Skeletal muscle tissue (tissue), 4 donors: Measurements from ENCODE around the gene HOXB9. TPM values are rescaled to one million over a fixed set of nuclear protein-coding genes. Genes with fewer than 3 reads are reported as not detected.

Source experiments
- H3K27ac ChIP-seq: one replicate; pipeline ENCODE4 v1.7.0; 2013; ENCODE audit warnings: mild to moderate bottlenecking, low read depth, low read length, inconsistent platforms
- H3K27me3 ChIP-seq, 3 donors: one replicate each; pipeline ENCODE4 v1.7.0; 2013; ENCODE audit warnings: low read length in 3 of 3; ENCODE audit not compliant: control insufficient read depth in 3 of 3, insufficient read depth in 3 of 3
- H3K36me3 ChIP-seq, 3 donors: one replicate each; pipeline ENCODE4 v1.7.0; 2013; ENCODE audit warnings: low read length in 3 of 3; ENCODE audit not compliant: control insufficient read depth in 3 of 3, insufficient read depth in 3 of 3
- H3K4me1 ChIP-seq, 3 donors: one replicate each; pipeline ENCODE4 v1.7.0; 2013; ENCODE audit warnings: low read length in 3 of 3, mild to moderate bottlenecking in 3 of 3; ENCODE audit not compliant: control insufficient read depth in 3 of 3, insufficient read depth in 3 of 3
- H3K4me3 ChIP-seq, 3 donors: one replicate each; pipeline ENCODE4 v1.7.0; 2013; ENCODE audit warnings: low read length in 3 of 3
- H3K9ac ChIP-seq, 3 donors: one replicate each; pipeline ENCODE4 v1.7.0; 2013; ENCODE audit warnings: low read length in 3 of 3, mild to moderate bottlenecking in 3 of 3, moderate library complexity in 2 of 3, low read depth in 1 of 3
- H3K9me3 ChIP-seq, 3 donors: one replicate each; pipeline ENCODE4 v1.7.0; 2013; ENCODE audit warnings: low read length in 3 of 3; ENCODE audit not compliant: control insufficient read depth in 3 of 3
- total RNA-seq: library from RNA; depleted of rRNA; stranded (reverse); fragments of >200 nt; gene quantifications from one replicate; pipeline ENCODE4 v1.2.3, GENCODE V29; 2014
- donor health status: Osteomylitis.

The HOXB9 gene
- total RNA-seq = not detected

DNA sequence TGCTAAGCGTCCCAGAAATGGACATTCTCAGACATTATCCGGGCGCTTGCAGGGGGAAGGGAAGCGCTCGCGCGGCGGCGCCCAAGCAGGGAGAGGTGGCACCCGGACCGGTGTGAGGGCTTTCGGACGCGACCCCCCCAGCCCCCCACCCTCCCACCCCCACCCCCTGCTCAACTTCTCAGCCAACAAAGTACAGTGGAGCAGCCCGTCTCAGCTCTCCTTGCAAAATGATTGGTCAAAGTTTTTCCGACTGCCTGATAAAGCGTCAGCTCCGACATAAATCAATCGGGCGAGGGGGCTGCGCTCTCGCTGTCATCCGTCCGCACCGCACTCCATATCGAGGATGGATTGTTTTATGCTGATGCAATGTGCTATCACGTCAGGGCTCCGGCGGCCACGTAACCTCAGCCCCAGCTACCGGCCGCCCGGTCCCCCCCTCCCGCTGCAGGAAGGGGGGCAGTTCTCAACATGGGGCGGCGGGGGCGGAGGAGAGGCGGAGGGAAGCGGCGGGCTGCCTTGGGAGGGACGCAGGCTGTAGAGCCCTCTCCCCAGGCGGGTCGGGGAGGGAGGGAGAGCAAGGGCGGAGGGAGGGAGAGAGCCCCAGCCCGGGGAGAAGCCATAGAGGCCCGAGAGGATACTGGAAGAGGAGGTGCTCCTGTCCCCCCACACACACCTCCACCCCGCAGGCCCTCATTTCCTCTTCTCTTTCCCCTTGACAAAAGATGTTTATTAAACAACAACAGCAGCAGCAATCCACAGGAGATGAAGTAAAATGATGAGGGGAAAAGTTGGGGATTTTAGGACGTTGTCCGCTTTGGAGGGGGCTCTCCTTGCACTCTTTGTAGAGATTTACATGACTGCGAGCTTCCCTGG, at the start of gene HOXB9:
HOXB9 (minus strand) TSS at position 114 of the 873 bp plus-strand sequence; CDS start at position 25, 89 bp downstream.
- Histone ChIP-seq H3K4me3 (peak within 1 kb of the TSS; percentile 43 to 57 (median 49)), H3K27ac (no peak within 1 kb of the TSS), H3K9me3 (no peaks in the 10 kb centered on the region), H3K36me3 (no peaks in the 10 kb centered on the region), H3K9ac (peak within 1 kb of the TSS in 2 of 3 donors; percentile 40 to 42), H3K27me3 (peaks cover 96 to 99% (median 97%) of the 10 kb centered on the region in 3 donors), H3K4me1 (peaks cover 12 to 15% (median 13%) of the 10 kb centered on the region in 3 donors)

DNA sequence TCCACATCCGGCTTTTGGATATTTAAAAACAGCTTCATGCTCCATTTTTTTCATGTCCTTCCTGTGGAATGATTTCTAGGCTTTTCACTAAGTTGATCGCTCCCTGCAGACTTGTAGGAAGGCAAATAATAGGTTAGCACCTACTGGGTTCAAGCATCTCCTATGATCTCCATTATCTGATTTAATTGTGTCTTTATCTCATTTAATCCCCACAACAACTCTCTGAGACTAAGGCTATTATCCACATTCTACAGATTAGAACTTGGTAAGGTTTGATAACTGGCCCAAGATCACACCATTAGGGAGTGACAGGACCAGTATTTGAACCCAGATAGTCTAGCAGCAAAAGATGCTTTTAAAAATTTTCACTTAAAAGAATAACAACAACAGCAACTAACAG, 46.2 kb upstream of the HOXB9 start:
- Histone ChIP-seq H3K4me1 (peaks cover 0 to 3% (median 0%) of the 10 kb centered on the region in 3 donors), H3K4me3 (no peak overlapping the region), H3K27ac (no peak overlapping the region), H3K9me3 (no peaks in the 10 kb centered on the region), H3K9ac (no peak overlapping the region), H3K27me3 (peaks cover 7 to 21% (median 20%) of the 10 kb centered on the region in 3 donors), H3K36me3 (no peaks in the 10 kb centered on the region)

DNA sequence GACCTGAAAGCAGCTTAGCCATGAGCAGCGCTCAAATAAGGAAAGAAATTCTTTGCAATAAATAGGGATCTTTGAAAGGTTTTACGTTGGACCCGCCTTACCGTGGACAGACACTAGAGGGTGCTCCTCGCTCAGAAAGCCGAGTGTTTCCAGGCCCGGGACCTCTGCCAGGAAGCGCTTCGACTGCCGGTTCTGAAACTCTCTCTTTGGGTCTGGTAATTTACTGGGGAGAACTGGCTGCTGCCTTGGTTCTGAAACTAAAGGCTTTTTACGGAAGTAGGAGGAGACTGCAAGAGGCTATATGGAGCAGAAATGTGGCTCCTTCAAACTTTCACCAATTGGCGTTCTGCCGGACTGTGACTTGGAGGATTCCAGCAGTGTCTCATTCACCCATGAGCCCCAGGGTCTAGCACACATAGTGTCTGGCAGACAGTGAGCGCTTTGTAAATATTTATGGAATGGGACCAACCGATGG, 45.6 kb upstream of the HOXB9 start:
- Histone ChIP-seq H3K4me1 (peaks cover 0 to 3% (median 0%) of the 10 kb centered on the region in 3 donors), H3K27me3 (peaks cover 4 to 25% (median 20%) of the 10 kb centered on the region in 3 donors), H3K9ac (peak overlapping the region; percentile 1 to 51 (median 39)), H3K27ac (no peak overlapping the region), H3K36me3 (no peaks in the 10 kb centered on the region), H3K4me3 (peak overlapping the region; percentile 41 to 78 (median 49)), H3K9me3 (no peaks in the 10 kb centered on the region)

DNA sequence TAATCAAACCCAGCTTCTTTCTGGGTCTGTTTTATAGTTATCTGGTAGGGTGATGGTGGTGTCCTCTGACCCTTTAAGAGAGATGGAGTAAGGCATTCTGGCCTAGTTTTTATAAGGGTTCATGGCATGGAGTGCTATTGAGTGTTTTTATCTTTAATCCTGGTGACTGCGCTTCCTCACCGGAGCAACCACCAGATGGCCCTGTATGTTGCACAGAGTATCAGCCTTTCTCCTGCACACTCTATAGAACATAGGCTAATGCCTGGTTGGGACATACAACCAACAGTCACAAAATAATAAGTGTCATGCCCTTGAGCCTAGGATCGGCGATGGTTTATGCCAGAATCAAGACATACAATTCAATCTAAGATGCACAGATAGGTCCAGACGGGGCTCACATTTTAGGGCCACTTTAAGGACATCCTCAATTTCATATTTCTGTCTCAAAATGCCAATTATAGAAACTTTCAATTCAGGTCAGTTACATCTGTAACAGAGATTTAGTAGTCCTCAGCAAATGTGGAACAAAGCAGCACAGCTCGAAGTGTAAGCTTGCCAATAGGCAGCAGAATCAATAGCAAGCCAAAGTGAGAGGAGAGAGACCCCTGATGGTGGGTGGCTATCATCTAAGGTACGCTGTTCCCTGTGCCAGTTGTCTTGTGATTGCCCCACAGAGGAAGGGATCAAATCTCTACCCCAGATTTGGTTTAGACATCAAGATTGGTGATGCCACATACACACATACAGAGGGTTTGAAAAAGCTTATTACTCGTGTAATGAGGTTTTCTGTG, 37.2 kb upstream of the HOXB9 start:
- H3K9ac ChIP-seq = no peak overlapping the region

DNA sequence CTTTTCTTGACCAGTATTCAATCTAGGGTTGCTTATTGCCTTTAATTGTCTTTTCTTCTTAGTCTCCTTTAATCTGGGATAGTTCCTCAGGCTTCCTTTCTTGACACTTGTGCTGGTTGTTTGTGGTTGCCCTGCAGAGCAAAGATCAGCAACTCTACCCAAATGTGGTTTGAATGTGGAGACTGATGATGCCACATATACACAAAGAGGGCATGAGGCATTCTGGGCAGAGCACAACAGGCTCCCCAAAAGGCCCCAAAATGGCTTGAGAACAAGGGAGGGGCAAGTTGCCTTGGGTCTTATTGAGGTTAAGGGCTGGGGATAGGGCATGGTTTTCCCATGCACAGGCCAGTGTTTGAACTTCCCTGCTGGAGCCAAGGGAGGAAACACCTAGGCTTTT, 29.8 kb upstream of the HOXB9 start:
- H3K9me3 ChIP-seq = no peaks in the 10 kb centered on the region
- peaks cover 0 to 3% (median 0%) of the 10 kb centered on the region in 3 donors for H3K27me3 ChIP-seq
- H3K36me3 ChIP-seq = no peaks in the 10 kb centered on the region
- no peak overlapping the region for H3K4me3 ChIP-seq
- no peaks in the 10 kb centered on the region for H3K4me1 ChIP-seq
- no peak overlapping the region for H3K9ac ChIP-seq
- H3K27ac ChIP-seq = no peak overlapping the region

More for the DNA sequence above, 37.2 kb upstream of the HOXB9 start:
- Histone ChIP-seq H3K9me3 (no peaks in the 10 kb centered on the region), H3K27me3 (peaks cover 3 to 14% (median 4%) of the 10 kb centered on the region in 3 donors), H3K4me3 (no peak overlapping the region), H3K4me1 (no peaks in the 10 kb centered on the region), H3K36me3 (no peaks in the 10 kb centered on the region), H3K27ac (no peak overlapping the region)

DNA sequence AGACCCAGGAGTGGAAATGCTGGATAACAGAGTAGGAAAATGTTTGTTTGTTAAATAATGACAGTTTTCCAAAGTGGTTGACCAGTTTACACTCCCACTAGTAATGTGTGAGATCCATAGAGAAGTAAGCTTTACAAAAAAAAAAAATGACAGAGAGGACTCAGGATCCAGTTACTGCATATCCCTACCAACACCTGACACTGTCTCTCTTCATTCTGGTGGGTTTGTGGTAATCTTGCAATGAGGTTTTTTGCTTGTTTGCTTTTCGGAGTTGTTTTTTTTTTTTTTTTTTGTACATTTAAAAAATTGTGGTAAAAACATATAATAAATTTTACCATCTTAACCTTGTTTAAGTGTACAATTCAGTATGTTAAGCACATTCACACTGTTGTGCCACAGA, 23.6 kb upstream of the HOXB9 start:
- Histone ChIP-seq H3K4me3 (no peak overlapping the region), H3K9ac (no peak overlapping the region), H3K27me3 (peaks cover 45 to 48% (median 45%) of the 10 kb centered on the region in 3 donors), H3K36me3 (no peaks in the 10 kb centered on the region), H3K27ac (no peak overlapping the region), H3K4me1 (peaks cover 2 to 7% (median 3%) of the 10 kb centered on the region in 3 donors), H3K9me3 (no peaks in the 10 kb centered on the region)

DNA sequence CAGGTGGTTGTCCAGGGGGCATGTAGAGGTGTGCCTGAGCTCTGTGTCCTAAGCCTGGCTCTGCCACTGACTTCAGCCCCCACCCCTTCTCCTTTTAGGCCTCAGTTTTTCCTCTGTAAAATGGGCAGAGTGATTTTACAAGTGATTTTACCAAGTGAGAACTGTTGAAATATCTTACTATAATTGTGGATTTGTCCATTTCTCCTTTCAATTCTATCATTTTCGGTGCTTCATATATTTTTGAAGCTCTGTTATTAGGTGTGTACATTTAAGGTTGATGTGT, 21.7 kb upstream of the HOXB9 start:
- H3K36me3 ChIP-seq = no peaks in the 10 kb centered on the region
- no peaks in the 10 kb centered on the region for H3K9me3 ChIP-seq
- no peak overlapping the region for H3K4me3 ChIP-seq
- no peak overlapping the region for H3K9ac ChIP-seq
- peaks cover 62 to 66% (median 62%) of the 10 kb centered on the region in 3 donors for H3K27me3 ChIP-seq
- no peak overlapping the region for H3K27ac ChIP-seq
- H3K4me1 ChIP-seq = peaks cover 2 to 7% (median 3%) of the 10 kb centered on the region in 3 donors

DNA sequence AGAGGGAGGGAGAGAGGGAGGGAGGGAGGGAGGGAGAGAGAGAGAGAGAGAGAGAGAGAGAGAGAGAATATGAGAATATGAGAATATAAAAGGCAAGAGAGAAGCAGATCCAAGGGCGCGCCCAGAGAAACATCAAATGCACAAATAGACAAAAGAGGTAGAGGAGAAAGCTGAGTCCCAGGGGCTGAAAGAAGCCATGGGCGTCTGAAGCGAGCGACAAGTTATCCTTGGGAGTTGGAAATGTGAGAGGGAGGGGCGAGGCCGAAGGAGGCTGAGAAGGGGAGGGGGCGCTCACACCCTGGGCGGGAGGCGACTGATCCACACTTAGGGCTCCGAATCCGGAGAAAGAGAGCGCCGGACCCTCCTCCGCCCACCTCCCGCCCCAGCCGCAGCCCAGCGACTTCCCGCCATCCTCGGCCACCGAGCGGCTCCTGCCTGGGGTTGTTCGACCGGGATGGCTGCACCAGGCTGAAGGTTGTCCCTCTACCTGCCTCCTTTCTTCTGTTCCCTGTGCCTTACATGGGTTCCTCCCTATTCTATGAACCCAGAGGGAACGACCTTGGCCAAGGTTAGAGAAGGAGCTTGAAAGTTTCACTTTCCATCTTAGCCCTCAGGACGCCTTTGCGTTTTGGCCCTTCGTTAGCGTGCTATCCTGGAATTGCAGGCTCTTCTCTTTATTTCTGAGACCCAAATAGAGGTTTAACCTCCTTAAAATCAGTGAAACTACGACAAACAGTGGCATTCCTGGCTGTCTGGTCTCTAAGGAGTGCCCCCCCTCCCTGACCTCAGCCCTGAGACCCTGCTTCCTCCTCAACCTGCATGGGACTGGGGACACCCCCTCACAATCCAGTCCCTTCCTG, 21.2 kb upstream of the HOXB9 start:
- Histone ChIP-seq H3K9me3 (no peaks in the 10 kb centered on the region), H3K4me3 (peak overlapping the region; percentile 55 to 62 (median 56)), H3K36me3 (no peaks in the 10 kb centered on the region), H3K27me3 (peaks cover 68 to 71% (median 68%) of the 10 kb centered on the region in 3 donors), H3K9ac (peak overlapping the region in 1 of 3 donors; percentile 1), H3K4me1 (peaks cover 2 to 7% (median 3%) of the 10 kb centered on the region in 3 donors), H3K27ac (no peak overlapping the region)
